Measurements from ENCODE around the gene CPNE2.

GRCh38 chr16:57051696-57052228 is 40.6 kb upstream of the CPNE2 start:
- TF ChIP-seq, protein P1, sequence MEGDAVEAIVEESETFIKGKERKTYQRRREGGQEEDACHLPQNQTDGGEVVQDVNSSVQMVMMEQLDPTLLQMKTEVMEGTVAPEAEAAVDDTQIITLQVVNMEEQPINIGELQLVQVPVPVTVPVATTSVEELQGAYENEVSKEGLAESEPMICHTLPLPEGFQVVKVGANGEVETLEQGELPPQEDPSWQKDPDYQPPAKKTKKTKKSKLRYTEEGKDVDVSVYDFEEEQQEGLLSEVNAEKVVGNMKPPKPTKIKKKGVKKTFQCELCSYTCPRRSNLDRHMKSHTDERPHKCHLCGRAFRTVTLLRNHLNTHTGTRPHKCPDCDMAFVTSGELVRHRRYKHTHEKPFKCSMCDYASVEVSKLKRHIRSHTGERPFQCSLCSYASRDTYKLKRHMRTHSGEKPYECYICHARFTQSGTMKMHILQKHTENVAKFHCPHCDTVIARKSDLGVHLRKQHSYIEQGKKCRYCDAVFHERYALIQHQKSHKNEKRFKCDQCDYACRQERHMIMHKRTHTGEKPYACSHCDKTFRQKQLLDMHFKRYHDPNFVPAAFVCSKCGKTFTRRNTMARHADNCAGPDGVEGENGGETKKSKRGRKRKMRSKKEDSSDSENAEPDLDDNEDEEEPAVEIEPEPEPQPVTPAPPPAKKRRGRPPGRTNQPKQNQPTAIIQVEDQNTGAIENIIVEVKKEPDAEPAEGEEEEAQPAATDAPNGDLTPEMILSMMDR (IDR thresholded peaks at IDR 0.05) = no peak
- no peak for TF ChIP-seq POLR2A (IDR thresholded peaks at IDR 0.05)
